WERI-Rb-1 (cell line): ENCODE data around the gene TTC9C.
"Not testable (repeated sequence)": the region's sequence is repeated elsewhere in the genome, so short reads cannot be mapped to it uniquely, and the experiment has no call there.

Source experiments
- DNase-seq: peaks from one replicate; pipeline ENCODE4 v3.0.0-alpha.2; 2020
- H3K27ac ChIP-seq: fragments of 250-450 bp; sonication (Bioruptor Pico); 2 replicates; pipeline ENCODE4 v1.5.1; 2020; ENCODE audit warnings: mild to moderate bottlenecking, moderate library complexity
- H3K27me3 ChIP-seq: fragments of 250-450 bp; sonication (Bioruptor Pico); 2 replicates; pipeline ENCODE4 v1.5.1; 2021; ENCODE audit warnings: mild to moderate bottlenecking, low read depth, moderate library complexity; ENCODE audit not compliant: insufficient read depth, severe bottlenecking
- H3K36me3 ChIP-seq: fragments of 250-450 bp; sonication (Bioruptor Pico); 2 replicates; pipeline ENCODE4 v1.5.1; 2020; ENCODE audit warnings: mild to moderate bottlenecking, moderate library complexity
- H3K4me3 ChIP-seq: 2 replicates; pipeline ENCODE4 v1.5.1; 2011; ENCODE audit warnings: low read depth, mild to moderate bottlenecking, control low read depth, low read length
- H3K9me3 ChIP-seq: fragments of 250-450 bp; sonication (Bioruptor Pico); 2 replicates; pipeline ENCODE4 v1.5.1; 2021; ENCODE audit warnings: mild to moderate bottlenecking, moderate library complexity; ENCODE audit not compliant: severe bottlenecking
- CTCF ChIP-seq: IDR thresholded peaks from 2 replicates; pipeline ENCODE4 v1.5.1; 2011; ENCODE audit warnings: low read depth, mild to moderate bottlenecking, control low read depth, inconsistent platforms, low read length

TTC9C gene

GRCh38 chr11:62688491-62688890 is 39.8 kb upstream of the TTC9C start:
- Histone ChIP-seq H3K27ac (no peak overlapping the region), H3K36me3 (peaks cover 35% of the 10 kb centered on the region), H3K9me3 (no peaks in the 10 kb centered on the region), H3K4me3 (no peak overlapping the region), H3K27me3 (no peaks in the 10 kb centered on the region)
- DNase-seq: no peak
- no peak for TF ChIP-seq CTCF

DNA sequence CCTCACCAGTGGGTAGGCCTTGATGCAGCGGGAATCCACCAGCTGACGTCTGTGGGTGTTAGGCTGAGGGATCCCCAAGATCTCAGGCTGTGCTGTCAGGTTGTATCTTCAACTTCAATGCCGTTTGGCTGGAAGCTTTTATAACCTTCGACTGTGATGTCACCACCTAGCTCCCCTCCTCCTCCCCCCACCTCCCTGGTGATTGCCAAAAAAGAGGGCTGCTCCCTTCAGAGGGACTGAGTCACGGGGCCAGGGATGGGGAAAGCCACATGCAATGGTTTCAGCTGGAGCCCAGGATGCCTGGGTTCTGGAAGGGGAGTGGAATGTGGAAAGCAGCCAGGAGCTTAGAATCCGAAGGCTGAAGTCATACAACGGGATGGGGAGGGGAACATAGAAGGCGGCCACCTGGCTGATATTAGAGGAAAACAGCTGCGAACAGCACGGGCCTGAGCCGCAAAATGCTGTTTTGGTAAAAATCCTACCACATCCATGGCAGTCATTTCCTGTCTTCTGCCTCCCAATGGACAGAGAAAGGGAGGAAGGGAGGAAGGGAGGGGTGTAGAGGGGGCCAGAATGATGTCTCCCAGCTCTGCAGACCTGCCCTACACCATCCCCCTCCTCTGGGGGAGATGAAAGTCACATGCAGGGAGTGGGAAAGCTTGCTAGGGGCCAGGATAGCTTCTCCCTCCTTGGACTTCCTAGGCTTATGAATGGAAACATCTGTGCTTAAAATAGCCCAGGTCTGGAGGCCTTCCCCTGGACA is 38.7 kb upstream of the TTC9C start, which contains the start of gene LRRN4CL:
LRRN4CL (minus strand) TSS at position 110 of the 763 bp plus-strand sequence. CDS start 1,022 bp downstream, outside the sequence.
- no peak for TF ChIP-seq CTCF
- Histone ChIP-seq H3K36me3 (peaks cover 45% of the 10 kb centered on the region), H3K4me3 (no peak within 1 kb of the TSS), H3K9me3 (no peaks in the 10 kb centered on the region), H3K27ac (peak within 1 kb of the TSS; percentile 44), H3K27me3 (no peaks in the 10 kb centered on the region)
- no peak for DNase-seq

DNA sequence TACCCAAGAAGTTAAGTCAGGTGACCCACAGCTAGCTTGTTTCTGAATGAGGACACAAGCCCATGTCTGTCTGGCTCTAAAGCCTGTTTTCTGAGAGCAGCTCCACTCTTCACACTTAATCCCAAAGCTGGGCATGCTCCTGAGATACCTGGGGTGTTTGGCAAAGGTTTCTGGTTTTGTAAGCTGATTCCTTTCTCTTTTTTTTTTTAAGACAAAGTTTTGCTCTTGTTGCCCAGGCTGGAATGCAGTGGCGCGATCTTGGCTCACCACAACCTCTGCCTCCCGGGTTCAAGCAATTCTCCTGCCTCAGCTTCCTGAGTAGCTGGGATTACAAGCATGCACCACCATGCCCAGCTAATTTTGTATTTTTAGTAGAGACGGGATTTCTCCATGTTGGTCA is 34.7 kb upstream of the TTC9C start:
- H3K27ac ChIP-seq, H3K4me3 ChIP-seq, H3K27me3 ChIP-seq, DNase-seq, H3K9me3 ChIP-seq: not testable (repeated sequence)
- peaks cover 56% of the 10 kb centered on the region for H3K36me3 ChIP-seq

GRCh38 chr11:62694455-62695167 is 33.7 kb upstream of the TTC9C start:
- H3K4me3 ChIP-seq: no peak overlapping the region
- H3K9me3 ChIP-seq: no peaks in the 10 kb centered on the region
- TF ChIP-seq CTCF: peak; percentile 80
- peak overlapping the region; percentile 11 for H3K27ac ChIP-seq
- H3K36me3 ChIP-seq: peaks cover 59% of the 10 kb centered on the region
- H3K27me3 ChIP-seq: no peaks in the 10 kb centered on the region
- DNase-seq: peak; percentile 83

GRCh38 chr11:62702246-62702645 is 26.0 kb upstream of the TTC9C start:
- no peak for TF ChIP-seq CTCF
- no peak for DNase-seq
- Histone ChIP-seq H3K36me3 (peaks cover 47% of the 10 kb centered on the region), H3K9me3 (no peaks in the 10 kb centered on the region), H3K27me3 (no peaks in the 10 kb centered on the region), H3K27ac (no peak overlapping the region), H3K4me3 (no peak overlapping the region)

GRCh38 chr11:62703921-62704320 is 24.4 kb upstream of the TTC9C start:
- peaks cover 45% of the 10 kb centered on the region for H3K36me3 ChIP-seq
- H3K27ac ChIP-seq, H3K27me3 ChIP-seq, DNase-seq, H3K4me3 ChIP-seq, H3K9me3 ChIP-seq: not testable (repeated sequence)
